Endothelial cell of hepatic sinusoid (primary cell): ENCODE data around the gene LMO2.
"Not testable (repeated sequence)": the region's sequence is repeated elsewhere in the genome, so short reads cannot be mapped to it uniquely, and the experiment has no call there.

ENCODE experiments used
- in situ Hi-C: cut with HindIII; loops from 2 replicates; pipeline ENCODE4 v1.10.0; 2017; ENCODE audit warnings: low sequenced_read_pairs

Gene LMO2

GRCh38 chr11:33828604-33829429 lies 63.1 kb downstream of the LMO2 start:
- in situ Hi-C loops = no loop called here

GRCh38 chr11:33827206-33827605 lies 64.7 kb downstream of the LMO2 start:
- in situ Hi-C loops = no loop called here

- in situ Hi-C loops = no loop called here
Observed at GRCh38 chr11:33825854-33826560, 65.9 kb downstream of the LMO2 start.

GRCh38 chr11:33822981-33823380 lies 68.9 kb downstream of the LMO2 start:
- in situ Hi-C loops = not testable (repeated sequence)

GRCh38 chr11:33819278-33820035 lies 72.4 kb downstream of the LMO2 start:
- in situ Hi-C loops = no loop called here
